HEK293 (cell line): ENCODE measurements around the gene C9orf57.

ENCODE experiments used
- CTCF ChIA-PET: fragments of 350-600 bp; formaldehyde crosslinking; extraction: SDS; loops from one replicate; lab custom pipeline; 2021; ENCODE audit warnings: antibody characterized with exemption; lab: Yijun Ruan, JAX
- POLR2A ChIA-PET: fragments of 300-600 bp; formaldehyde crosslinking; extraction: SDS; loops from one replicate; lab custom pipeline; 2020; ENCODE audit warnings: antibody characterized with exemption, inconsistent platforms; lab: Yijun Ruan, JAX
- H3K27ac ChIP-seq: fragments of 200-500 bp; sonication (Bioruptor generic); 2 replicates; pipeline ENCODE4 v1.5.1; 2014; ENCODE audit warnings: low read depth, low read length, control low read depth, inconsistent platforms; ENCODE audit errors: extremely low read depth
- H3K36me3 ChIP-seq, 2 experiments: fragments of 200-500 bp in 1 of 2; sonication (Bioruptor generic) in 1 of 2; 1 replicate in 1 of 2; 2 replicates in 1 of 2; pipeline ENCODE4 v1.5.1; 2014 to 2017; ENCODE audit warnings: inconsistent platforms in 2 of 2, low read length in 2 of 2; ENCODE audit not compliant: control insufficient read depth in 2 of 2, insufficient read depth in 1 of 2
- H3K4me1 ChIP-seq: fragments of 200-500 bp; sonication (Bioruptor generic); 2 replicates; pipeline ENCODE4 v1.5.1; 2014; ENCODE audit warnings: mild to moderate bottlenecking, low read length, inconsistent platforms; ENCODE audit not compliant: control insufficient read depth, insufficient read depth
- H3K4me3 ChIP-seq: 2 replicates; pipeline ENCODE4 v1.5.1; 2011; ENCODE audit warnings: low read depth, mild to moderate bottlenecking, control low read depth, low read length, moderate library complexity
- H3K9me3 ChIP-seq: fragments of 200-500 bp; sonication (Bioruptor generic); 2 replicates; pipeline ENCODE4 v1.5.1; 2014; ENCODE audit warnings: low read depth, low read length, inconsistent platforms; ENCODE audit not compliant: control insufficient read depth, insufficient read depth
- GLI4 ChIP-seq: fragments of 450-650 bp; formaldehyde crosslinking; IDR thresholded peaks from 2 replicates; pipeline ENCODE4 v1.5.1; 2016; ENCODE audit warnings: missing biosample characterization, missing genetic modification characterization
- IKZF3 ChIP-seq: fragments of 450-650 bp; IDR thresholded peaks from 2 replicates; pipeline ENCODE4 v1.5.0; 2018; ENCODE audit warnings: missing biosample characterization, mild to moderate bottlenecking, missing genetic modification characterization, moderate library complexity
- KLF10 ChIP-seq: fragments of 450-650 bp; IDR thresholded peaks from 2 replicates; pipeline ENCODE4 v1.5.1; 2018; ENCODE audit warnings: missing biosample characterization, mild to moderate bottlenecking, missing genetic modification characterization
- OSR2 ChIP-seq: fragments of 450-650 bp; formaldehyde crosslinking; IDR thresholded peaks from 2 replicates; pipeline ENCODE4 v1.5.1; 2016; ENCODE audit warnings: missing biosample characterization, missing genetic modification characterization
- PRDM6 ChIP-seq: fragments of 450-650 bp; formaldehyde crosslinking; IDR thresholded peaks from 2 replicates; pipeline ENCODE4 v1.5.1; 2017; ENCODE audit warnings: missing biosample characterization, missing genetic modification characterization
- SALL2 ChIP-seq: fragments of 450-650 bp; formaldehyde crosslinking; IDR thresholded peaks from 2 replicates; pipeline ENCODE4 v1.5.0; 2017; ENCODE audit warnings: missing biosample characterization, mild to moderate bottlenecking, missing genetic modification characterization, borderline replicate concordance
- SCRT1 ChIP-seq: fragments of 450-650 bp; formaldehyde crosslinking; IDR thresholded peaks from 2 replicates; pipeline ENCODE4 v1.5.1; 2016; ENCODE audit warnings: missing biosample characterization, missing genetic modification characterization, borderline replicate concordance
- SCRT2 ChIP-seq: fragments of 450-650 bp; formaldehyde crosslinking; IDR thresholded peaks from 2 replicates; pipeline ENCODE4 v1.5.1; 2016; ENCODE audit warnings: missing biosample characterization, missing genetic modification characterization
- SP3 ChIP-seq: fragments of 450-650 bp; formaldehyde crosslinking; IDR thresholded peaks from 2 replicates; pipeline ENCODE4 v1.5.1; 2016; ENCODE audit warnings: missing biosample characterization, missing genetic modification characterization
- WT1 ChIP-seq: fragments of 450-650 bp; formaldehyde crosslinking; IDR thresholded peaks from 2 replicates; pipeline ENCODE4 v1.5.1; 2016; ENCODE audit warnings: missing biosample characterization, missing genetic modification characterization
- ZBTB17 ChIP-seq: fragments of 450-650 bp; formaldehyde crosslinking; IDR thresholded peaks from 2 replicates; pipeline ENCODE4 v1.5.1; 2016; ENCODE audit warnings: missing biosample characterization, missing genetic modification characterization
- ZFP37 ChIP-seq: fragments of 450-650 bp; formaldehyde crosslinking; IDR thresholded peaks from 2 replicates; pipeline ENCODE4 v1.5.1; 2016; ENCODE audit warnings: missing biosample characterization, missing genetic modification characterization
- ZNF155 ChIP-seq: fragments of 450-650 bp; formaldehyde crosslinking; IDR thresholded peaks from 2 replicates; pipeline ENCODE4 v1.5.1; 2016; ENCODE audit warnings: missing biosample characterization, missing genetic modification characterization
- ZNF169 ChIP-seq: fragments of 450-650 bp; formaldehyde crosslinking; IDR thresholded peaks from 2 replicates; pipeline ENCODE4 v1.5.1; 2016; ENCODE audit warnings: missing biosample characterization, missing genetic modification characterization
- ZNF221 ChIP-seq: fragments of 450-650 bp; formaldehyde crosslinking; IDR thresholded peaks from 2 replicates; pipeline ENCODE4 v1.5.1; 2017; ENCODE audit warnings: missing biosample characterization, missing genetic modification characterization, borderline replicate concordance
- ZNF239 ChIP-seq: fragments of 450-650 bp; formaldehyde crosslinking; IDR thresholded peaks from 2 replicates; pipeline ENCODE4 v1.5.1; 2016; ENCODE audit warnings: missing biosample characterization, missing genetic modification characterization
- ZNF274 ChIP-seq, 2 experiments: fragments of 200-500 bp in 1 of 2; fragments of 450-650 bp in 1 of 2; sonication (Bioruptor generic) in 1 of 2; formaldehyde crosslinking in 1 of 2; IDR thresholded peaks; 2 replicates each; pipeline versions ENCODE4 v1.5.1 to v1.6.1; 2014 to 2016; ENCODE audit warnings: borderline replicate concordance in 1 of 2, inconsistent platforms in 1 of 2, low read length in 1 of 2, missing biosample characterization in 1 of 2, missing genetic modification characterization in 1 of 2
- ZNF280C ChIP-seq: fragments of 450-650 bp; formaldehyde crosslinking; IDR thresholded peaks from 2 replicates; pipeline ENCODE4 v1.5.1; 2016; ENCODE audit warnings: missing biosample characterization, missing genetic modification characterization
- ZNF324 ChIP-seq: fragments of 450-650 bp; formaldehyde crosslinking; IDR thresholded peaks from 2 replicates; pipeline ENCODE4 v1.5.1; 2016; ENCODE audit warnings: missing biosample characterization, missing genetic modification characterization
- ZNF37A ChIP-seq: fragments of 450-650 bp; IDR thresholded peaks from 2 replicates; pipeline ENCODE4 v1.5.1; 2018; ENCODE audit warnings: missing biosample characterization, missing genetic modification characterization
- ZNF394 ChIP-seq: fragments of 450-650 bp; formaldehyde crosslinking; IDR thresholded peaks from 2 replicates; pipeline ENCODE4 v1.5.1; 2016; ENCODE audit warnings: missing biosample characterization, missing genetic modification characterization, mild to moderate bottlenecking, moderate library complexity, borderline replicate concordance
- ZNF416 ChIP-seq: fragments of 450-650 bp; formaldehyde crosslinking; IDR thresholded peaks from 2 replicates; pipeline ENCODE4 v1.5.1; 2016; ENCODE audit warnings: missing biosample characterization, missing genetic modification characterization
- ZNF513 ChIP-seq: fragments of 450-650 bp; IDR thresholded peaks from 2 replicates; pipeline ENCODE4 v1.5.1; 2018; ENCODE audit warnings: missing biosample characterization, missing genetic modification characterization
- ZNF561 ChIP-seq: fragments of 450-650 bp; IDR thresholded peaks from 2 replicates; pipeline ENCODE4 v1.5.1; 2018; ENCODE audit warnings: missing biosample characterization, missing genetic modification characterization, borderline replicate concordance
- ZNF571 ChIP-seq: fragments of 450-650 bp; formaldehyde crosslinking; IDR thresholded peaks from 2 replicates; pipeline ENCODE4 v1.5.0; 2017; ENCODE audit warnings: missing biosample characterization, missing genetic modification characterization
- ZNF624 ChIP-seq: fragments of 450-650 bp; formaldehyde crosslinking; IDR thresholded peaks from 2 replicates; pipeline ENCODE4 v1.5.1; 2017; ENCODE audit warnings: missing biosample characterization, missing genetic modification characterization
- ZSCAN16 ChIP-seq: fragments of 450-650 bp; formaldehyde crosslinking; IDR thresholded peaks from 2 replicates; pipeline ENCODE4 v1.5.1; 2016; ENCODE audit warnings: missing biosample characterization, missing genetic modification characterization
- TF ChIP-seq, protein P1 (sequence below): fragments of 450-650 bp; formaldehyde crosslinking; IDR thresholded peaks from 2 replicates; pipeline ENCODE4 v1.5.1; 2016; ENCODE audit warnings: missing biosample characterization, missing genetic modification characterization, borderline replicate concordance
- TF ChIP-seq, protein P2 (sequence below): fragments of 450-650 bp; formaldehyde crosslinking; IDR thresholded peaks from 2 replicates; pipeline ENCODE4 v1.5.1; 2016; ENCODE audit warnings: missing biosample characterization, missing genetic modification characterization

C9orf57 gene

GRCh38 chr9:72006501-72006900, 53.9 kb downstream of the C9orf57 start:
- H3K4me1 ChIP-seq: peaks cover 2% of the 10 kb centered on the region; the same call in 1 of the 2 replicates
- TF ChIP-seq ZNF394 (tag by site-specific recombination) (no peak), SCRT1 (tag by site-specific recombination) (no peak), ZBTB17 (tag by site-specific recombination) (no peak), ZNF624 (no peak), ZNF155 (tag by site-specific recombination) (no peak), SCRT2 (tag by site-specific recombination) (no peak), ZNF274 (IDR thresholded peaks at IDR 0.05; ENCODE audit: low read length) (no peak), ZNF274 (tag by site-specific recombination; IDR thresholded peaks at IDR 0.05; ENCODE audit: borderline replicate concordance) (no peak), ZSCAN16 (no peak), ZNF324 (tag by site-specific recombination) (no peak), ZNF280C (no peak), ZNF221 (tag by site-specific recombination) (no peak), SALL2 (tag by site-specific recombination) (no peak), PRDM6 (tag by site-specific recombination) (no peak), ZNF239 (no peak), ZNF37A (tag by site-specific recombination) (no peak), SP3 (no peak), ZFP37 (tag by site-specific recombination) (no peak)
- TF ChIP-seq, protein P1, sequence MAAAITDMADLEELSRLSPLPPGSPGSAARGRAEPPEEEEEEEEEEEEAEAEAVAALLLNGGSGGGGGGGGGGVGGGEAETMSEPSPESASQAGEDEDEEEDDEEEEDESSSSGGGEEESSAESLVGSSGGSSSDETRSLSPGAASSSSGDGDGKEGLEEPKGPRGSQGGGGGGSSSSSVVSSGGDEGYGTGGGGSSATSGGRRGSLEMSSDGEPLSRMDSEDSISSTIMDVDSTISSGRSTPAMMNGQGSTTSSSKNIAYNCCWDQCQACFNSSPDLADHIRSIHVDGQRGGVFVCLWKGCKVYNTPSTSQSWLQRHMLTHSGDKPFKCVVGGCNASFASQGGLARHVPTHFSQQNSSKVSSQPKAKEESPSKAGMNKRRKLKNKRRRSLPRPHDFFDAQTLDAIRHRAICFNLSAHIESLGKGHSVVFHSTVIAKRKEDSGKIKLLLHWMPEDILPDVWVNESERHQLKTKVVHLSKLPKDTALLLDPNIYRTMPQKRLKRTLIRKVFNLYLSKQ (tag by site-specific recombination): no peak
- ChIA-PET POLR2A (no interaction called here), CTCF (interaction anchor here (0.9 to 1.6 kb wide), 3 partner anchors 9 to 32 kb away, joined by 3 to 7 read pairs (median 4); no protein-coding TSS in a partner anchor)
- H3K36me3 ChIP-seq: no peaks in the 10 kb centered on the region
- no peak overlapping the region for H3K27ac ChIP-seq
- H3K4me3 ChIP-seq: no peak overlapping the region
- no peaks in the 10 kb centered on the region for H3K9me3 ChIP-seq

- Histone ChIP-seq H3K4me3 (no peak overlapping the region), H3K9me3 (no peaks in the 10 kb centered on the region), H3K4me1 (peaks cover 2% of the 10 kb centered on the region; the same call in 1 of the 2 replicates), H3K27ac (no peak overlapping the region), H3K36me3 (no peaks in the 10 kb centered on the region)
- ChIA-PET CTCF (interaction anchor here (0.6 to 1.6 kb wide), 3 partner anchors 19 to 401 kb away, joined by 3 to 7 read pairs (median 5); no protein-coding TSS in a partner anchor), POLR2A (no interaction called here)
- TF ChIP-seq IKZF3 (tag by site-specific recombination): no peak
- TF ChIP-seq ZNF169 (tag by site-specific recombination): no peak
- TF ChIP-seq ZNF513 (tag by site-specific recombination): no peak
- TF ChIP-seq, protein P2, sequence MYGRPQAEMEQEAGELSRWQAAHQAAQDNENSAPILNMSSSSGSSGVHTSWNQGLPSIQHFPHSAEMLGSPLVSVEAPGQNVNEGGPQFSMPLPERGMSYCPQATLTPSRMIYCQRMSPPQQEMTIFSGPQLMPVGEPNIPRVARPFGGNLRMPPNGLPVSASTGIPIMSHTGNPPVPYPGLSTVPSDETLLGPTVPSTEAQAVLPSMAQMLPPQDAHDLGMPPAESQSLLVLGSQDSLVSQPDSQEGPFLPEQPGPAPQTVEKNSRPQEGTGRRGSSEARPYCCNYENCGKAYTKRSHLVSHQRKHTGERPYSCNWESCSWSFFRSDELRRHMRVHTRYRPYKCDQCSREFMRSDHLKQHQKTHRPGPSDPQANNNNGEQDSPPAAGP: no peak
- TF ChIP-seq OSR2 (tag by site-specific recombination): no peak
- no peak for TF ChIP-seq ZNF571
- TF ChIP-seq WT1 (tag by site-specific recombination): no peak
- TF ChIP-seq ZNF394 (tag by site-specific recombination): no peak
- no peak for TF ChIP-seq KLF10 (tag by site-specific recombination)
- TF ChIP-seq SCRT2 (tag by site-specific recombination): no peak
- no peak for TF ChIP-seq ZNF561 (tag by site-specific recombination)
- no peak for TF ChIP-seq ZNF416 (tag by site-specific recombination)
- no peak for TF ChIP-seq GLI4 (tag by site-specific recombination)
Measured at GRCh38 chr9:72005451-72005850, 55.0 kb downstream of the C9orf57 start.
